Putamen (tissue), 1 donor: ENCODE measurements around the gene RASSF10.

Experiments used
- DNase-seq: peaks from one replicate; pipeline ENCODE4 v3.0.0-alpha.2; 2016; ENCODE audit warnings: low spot score

RASSF10 gene

DNA sequence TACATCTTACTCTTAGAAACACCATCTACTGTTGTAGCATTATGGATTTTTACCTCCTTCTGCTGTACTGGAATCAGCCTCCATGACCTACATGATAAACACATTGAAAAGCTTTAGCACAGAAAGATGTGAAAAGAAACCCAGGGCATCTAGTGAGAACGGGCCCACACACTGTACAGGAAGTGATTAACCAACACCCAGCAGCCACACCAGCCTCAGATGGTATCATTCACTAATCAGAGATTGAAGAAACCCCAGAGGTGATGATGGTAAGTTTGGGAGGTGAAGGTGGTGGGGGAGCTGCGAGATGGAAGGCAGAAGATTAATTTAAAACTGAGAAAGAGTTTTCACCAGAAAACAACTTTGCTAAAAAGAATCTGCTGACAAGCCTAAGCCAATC is 46.1 kb downstream of the RASSF10 start:
- DNase-seq: no peak

- no peak for DNase-seq
These were observed 52.3 kb downstream of the RASSF10 start for GRCh38 chr11:13061294-13061990.
